NCI-H1092 (cell line): Measurements from ENCODE around the gene FTO.

Experiments used
- DNase-seq: peaks from one replicate; lab custom pipeline; 2025; lab: John Stamatoyannopoulos, UW

FTO gene

GRCh38 chr16:53936052-53936451 is 232.1 kb downstream of the FTO start:
- DNase-seq, result no peak

- DNase-seq, result no peak
Measured at GRCh38 chr16:53936529-53936928, 232.6 kb downstream of the FTO start.

GRCh38 chr16:53937161-53937880 is 233.4 kb downstream of the FTO start:
- no peak for DNase-seq

- DNase-seq, result no peak
Measured at GRCh38 chr16:53944025-53944424, 240.1 kb downstream of the FTO start.

- no peak for DNase-seq
Measured at GRCh38 chr16:53945996-53946395, 242.0 kb downstream of the FTO start.

- DNase-seq, result no peak
Measured at GRCh38 chr16:53946746-53947386, 242.9 kb downstream of the FTO start.

- no peak for DNase-seq
Measured at GRCh38 chr16:53947642-53948041, 243.7 kb downstream of the FTO start.

GRCh38 chr16:53948326-53948725 is 244.4 kb downstream of the FTO start:
- no peak for DNase-seq

- no peak for DNase-seq
Measured at GRCh38 chr16:53948734-53949430, 244.9 kb downstream of the FTO start.

GRCh38 chr16:53949715-53950410 is 245.9 kb downstream of the FTO start:
- DNase-seq, result no peak

- DNase-seq, result peak; percentile 85
Measured at GRCh38 chr16:53950677-53951076, 246.7 kb downstream of the FTO start.

GRCh38 chr16:53952215-53953208 is 248.6 kb downstream of the FTO start:
- no peak for DNase-seq

GRCh38 chr16:53953336-53953735 is 249.4 kb downstream of the FTO start:
- DNase-seq, result no peak

- DNase-seq, result no peak
Measured at GRCh38 chr16:53955221-53955875, 251.4 kb downstream of the FTO start.

GRCh38 chr16:53958341-53958880 is 254.5 kb downstream of the FTO start:
- DNase-seq, result no peak

- no peak for DNase-seq
Measured at GRCh38 chr16:53960050-53960812, 256.3 kb downstream of the FTO start.

GRCh38 chr16:53960954-53961616 is 257.1 kb downstream of the FTO start:
- DNase-seq, result peak; percentile 41

GRCh38 chr16:53962041-53962440 is 258.1 kb downstream of the FTO start:
- DNase-seq, result no peak

GRCh38 chr16:53964145-53964790 is 260.3 kb downstream of the FTO start:
- DNase-seq, result no peak
